H1 (cell line): ENCODE measurements around the gene ARHGAP15. TPM values are rescaled to one million over a fixed set of nuclear protein-coding genes. Genes with fewer than 3 reads are reported as not detected.

Source experiments
- CTCF ChIA-PET: fragments of 300-600 bp; sonication (Branson Sonifier 250); formaldehyde crosslinking; loops from one replicate; lab custom pipeline; 2021; ENCODE audit not compliant: partially characterized antibody; lab: Charles Lee
- POLR2A ChIA-PET: fragments of 300-600 bp; sonication (Branson Sonifier 250); formaldehyde crosslinking; loops from one replicate; lab custom pipeline; 2021; ENCODE audit warnings: inconsistent platforms; ENCODE audit not compliant: partially characterized antibody; lab: Charles Lee
- DNase-seq, 2 experiments: peaks; one replicate each; pipeline versions ENCODE4 v3.0.0 to v3.0.0-alpha.2; 2010 to 2022; ENCODE audit warnings: low spot score in 2 of 2, low read depth in 1 of 2, mixed read lengths in 1 of 2
- FAIRE-seq: peaks from 2 replicates; lab custom pipeline; 2011; peaks lifted over from hg19 to GRCh38; lab: Jason Lieb, UNC
- H2AFZ ChIP-seq: 2 replicates; pipeline ENCODE4 v1.8.1; 2012; ENCODE audit warnings: low read length, inconsistent platforms
- H2AK5ac ChIP-seq: 2 replicates; pipeline ENCODE4 v1.6.1; 2013; ENCODE audit warnings: low read depth, low read length
- H2BK120ac ChIP-seq: replicated peaks from 2 replicates; pipeline ENCODE3; 2013; ENCODE audit warnings: low read depth, low read length, inconsistent platforms
- H2BK12ac ChIP-seq: 2 replicates; pipeline ENCODE4 v1.6.1; 2013; ENCODE audit warnings: low read depth, low read length
- H2BK15ac ChIP-seq: 2 replicates; pipeline ENCODE4 v1.6.1; 2013; ENCODE audit warnings: low read length
- H2BK20ac ChIP-seq: 2 replicates; pipeline ENCODE4 v1.6.1; 2013; ENCODE audit warnings: low read length
- H2BK5ac ChIP-seq: 2 replicates; pipeline ENCODE4 v1.6.1; 2013; ENCODE audit warnings: low read depth, low read length
- H3K14ac ChIP-seq: 2 replicates; pipeline ENCODE4 v1.6.1; 2013; ENCODE audit warnings: inconsistent platforms; ENCODE audit not compliant: insufficient read length
- H3K18ac ChIP-seq: 2 replicates; pipeline ENCODE4 v1.6.1; 2013; ENCODE audit warnings: low read length; ENCODE audit errors: extremely low read depth
- H3K23ac ChIP-seq: 2 replicates; pipeline ENCODE4 v1.6.1; 2013; ENCODE audit warnings: inconsistent platforms; ENCODE audit not compliant: insufficient read length
- H3K23me2 ChIP-seq: 2 replicates; pipeline ENCODE4 v1.6.1; 2013; ENCODE audit warnings: low read depth, low read length
- H3K27ac ChIP-seq: 2 replicates; pipeline ENCODE4 v1.6.1; 2011; ENCODE audit warnings: low read depth, low read length, inconsistent platforms
- H3K27me3 ChIP-seq, 4 experiments: replicated peaks in 1 of 4; 1 replicate in 1 of 4; 2 replicates in 3 of 4; pipeline versions ENCODE4 v1.6.1 to v1.8.1; 2011 to 2013; ENCODE audit warnings: low read length in 3 of 4, mild to moderate bottlenecking in 3 of 4, inconsistent platforms in 2 of 4, mixed read lengths in 2 of 4, moderate library complexity in 1 of 4; ENCODE audit not compliant: control insufficient read depth in 3 of 4, insufficient read depth in 3 of 4; ENCODE audit errors: extremely low read depth in 1 of 4
- H3K36me3 ChIP-seq, 4 experiments: 2 replicates each; pipeline versions ENCODE4 v1.6.1 to v1.8.1; 2011 to 2013; ENCODE audit warnings: mild to moderate bottlenecking in 4 of 4, low read length in 3 of 4, moderate library complexity in 2 of 4, control low read depth in 1 of 4, inconsistent platforms in 1 of 4; ENCODE audit not compliant: insufficient read depth in 4 of 4, control insufficient read depth in 2 of 4
- H3K4ac ChIP-seq: replicated peaks from 2 replicates; pipeline ENCODE3; 2013; ENCODE audit warnings: low read length, low read depth, mixed read lengths, inconsistent platforms; ENCODE audit not compliant: insufficient read length
- H3K4me1 ChIP-seq, 4 experiments: replicated peaks in 1 of 4; 1 replicate in 1 of 4; 2 replicates in 3 of 4; pipeline versions ENCODE4 v1.6.1 to v1.8.1; 2011 to 2013; ENCODE audit warnings: low read length in 3 of 4, inconsistent platforms in 2 of 4, mixed read lengths in 1 of 4; ENCODE audit not compliant: insufficient read depth in 4 of 4, control insufficient read depth in 3 of 4
- H3K4me2 ChIP-seq, 2 experiments: 2 replicates each; pipeline versions ENCODE4 v1.6.1 to v1.8.1; 2011 to 2013; ENCODE audit warnings: low read depth in 2 of 2, low read length in 2 of 2, control low read depth in 1 of 2, inconsistent platforms in 1 of 2, mild to moderate bottlenecking in 1 of 2; ENCODE audit not compliant: insufficient read depth in 1 of 2
- H3K4me3 ChIP-seq, 4 experiments: fragments of 200-600, 300-600 bp in 1 of 4; sonication (generic), shearing (Covaris generic), sonication (Bioruptor Twin) in 1 of 4; 2 replicates each; pipeline versions ENCODE4 v1.5.1 to v1.8.1; 2011 to 2016; ENCODE audit warnings: low read length in 4 of 4, low read depth in 3 of 4, control low read depth in 2 of 4, inconsistent platforms in 2 of 4, mild to moderate bottlenecking in 2 of 4, mixed read lengths in 1 of 4, moderate library complexity in 1 of 4; ENCODE audit not compliant: insufficient read depth in 2 of 4; ENCODE audit errors: extremely low read depth in 1 of 4
- H3K56ac ChIP-seq: replicated peaks from 2 replicates; pipeline ENCODE3; 2013; ENCODE audit warnings: low read depth, mild to moderate bottlenecking, mixed read lengths, low read length, inconsistent platforms; ENCODE audit not compliant: insufficient read length
- H3K79me1 ChIP-seq: 2 replicates; pipeline ENCODE4 v1.6.1; 2013; ENCODE audit warnings: low read depth, low read length, control low read depth
- H3K79me2 ChIP-seq, 2 experiments: 2 replicates each; pipeline versions ENCODE4 v1.6.1 to v1.8.1; 2012 to 2013; ENCODE audit warnings: low read length in 2 of 2, mild to moderate bottlenecking in 2 of 2, inconsistent platforms in 1 of 2; ENCODE audit not compliant: insufficient read depth in 2 of 2, control insufficient read depth in 1 of 2
- H3K9ac ChIP-seq, 4 experiments: replicated peaks in 1 of 4; 1 replicate in 1 of 4; 2 replicates in 3 of 4; pipeline versions ENCODE4 v1.6.1 to v1.8.1; 2011 to 2013; ENCODE audit warnings: low read depth in 3 of 4, low read length in 3 of 4, control low read depth in 2 of 4, mild to moderate bottlenecking in 2 of 4, moderate library complexity in 2 of 4, inconsistent platforms in 1 of 4; ENCODE audit errors: extremely low read depth in 1 of 4
- H3K9me3 ChIP-seq, 2 experiments: 2 replicates each; pipeline versions ENCODE4 v1.6.1 to v1.8.1; 2012 to 2013; ENCODE audit warnings: mild to moderate bottlenecking in 2 of 2, moderate library complexity in 2 of 2, control low read depth in 1 of 2, inconsistent platforms in 1 of 2, low read depth in 1 of 2, low read length in 1 of 2, mixed read lengths in 1 of 2; ENCODE audit not compliant: insufficient read depth in 2 of 2
- H4K20me1 ChIP-seq, 2 experiments: replicated peaks in 1 of 2; 2 replicates each; pipeline versions ENCODE3 to v1.8.1; 2011 to 2013; ENCODE audit warnings: inconsistent platforms in 2 of 2, low read length in 2 of 2, mild to moderate bottlenecking in 1 of 2; ENCODE audit not compliant: insufficient read depth in 2 of 2, control insufficient read depth in 1 of 2
- H4K5ac ChIP-seq: 2 replicates; pipeline ENCODE4 v1.6.1; 2013; ENCODE audit warnings: low read length, low read depth, mixed read lengths, inconsistent platforms; ENCODE audit not compliant: insufficient read length
- H4K8ac ChIP-seq: 2 replicates; pipeline ENCODE4 v1.8.0; 2013; ENCODE audit warnings: mild to moderate bottlenecking, moderate library complexity, low read length, inconsistent platforms; ENCODE audit not compliant: insufficient read depth; ENCODE audit errors: extremely low read depth
- H4K91ac ChIP-seq: replicated peaks from 2 replicates; pipeline ENCODE3; 2013; ENCODE audit warnings: low read length, mixed read lengths, inconsistent platforms; ENCODE audit not compliant: insufficient read length
- ATF3 ChIP-seq: IDR thresholded peaks from 2 replicates; pipeline ENCODE4 v1.6.1; 2011; ENCODE audit warnings: low read depth, mild to moderate bottlenecking, low read length; ENCODE audit not compliant: insufficient read depth
- CEBPB ChIP-seq: IDR thresholded peaks from 2 replicates; pipeline ENCODE4 v1.6.1; 2012; ENCODE audit warnings: low read depth, low read length
- CHD1 ChIP-seq: IDR thresholded peaks from 2 replicates; pipeline ENCODE4 v1.6.1; 2012; ENCODE audit warnings: low read depth, low read length, improper control_type of control experiment
- E2F6 ChIP-seq: IDR thresholded peaks from 2 replicates; pipeline ENCODE4 v1.6.1; 2012; ENCODE audit warnings: inconsistent platforms
- EGR1 ChIP-seq: IDR thresholded peaks from 2 replicates; pipeline ENCODE4 v1.6.1; 2011; ENCODE audit warnings: low read depth, low read length, borderline replicate concordance
- GTF2F1 ChIP-seq: IDR thresholded peaks from 2 replicates; pipeline ENCODE4 v1.6.1; 2012; ENCODE audit warnings: low read depth, low read length, improper control_type of control experiment, borderline replicate concordance
- HDAC2 ChIP-seq, 2 experiments: fragments of 300-600 bp in 1 of 2; sonication (generic) in 1 of 2; IDR thresholded peaks; 2 replicates each; pipeline ENCODE4 v1.6.1; 2011 to 2012; ENCODE audit warnings: low read depth in 2 of 2, low read length in 2 of 2, mild to moderate bottlenecking in 2 of 2, moderate library complexity in 2 of 2, borderline replicate concordance in 1 of 2, inconsistent platforms in 1 of 2
- JUND ChIP-seq: IDR thresholded peaks from 2 replicates; pipeline ENCODE4 v1.6.1; 2011; ENCODE audit warnings: mild to moderate bottlenecking, improper control_type of control experiment, low read length
- KDM1A ChIP-seq: fragments of 200-600, 300-600 bp; sonication (generic); IDR thresholded peaks from 2 replicates; pipeline ENCODE4 v1.7.1; 2016; ENCODE audit warnings: mild to moderate bottlenecking, low read length, borderline replicate concordance
- KDM5A ChIP-seq: fragments of 200-600 bp; IDR thresholded peaks from 2 replicates; pipeline ENCODE4 v1.7.1; 2012; ENCODE audit warnings: mild to moderate bottlenecking, low read length, inconsistent platforms, mixed read lengths
- RAD21 ChIP-seq, 2 experiments: IDR thresholded peaks in 1 of 2; conservative IDR thresholded peaks in 1 of 2; 2 replicates each; pipeline ENCODE4 v1.6.1; 2011; ENCODE audit warnings: low read depth in 2 of 2, low read length in 2 of 2, improper control_type of control experiment in 1 of 2, inconsistent platforms in 1 of 2, mild to moderate bottlenecking in 1 of 2, moderate library complexity in 1 of 2
- SP4 ChIP-seq: IDR thresholded peaks from 2 replicates; pipeline ENCODE4 v1.6.1; 2012; ENCODE audit warnings: low read length, inconsistent platforms
- ZNF274 ChIP-seq: IDR thresholded peaks from 2 replicates; pipeline ENCODE4 v1.7.0; 2012; ENCODE audit warnings: low read length, borderline replicate concordance; ENCODE audit errors: extremely low read depth
- WGBS, 2 experiments: shearing (Covaris generic) in 1 of 2; methylation state at CpG; one replicate each; pipeline versions ENCODE4 v1.1.6 to v1.1.7; 2013 to 2015; ENCODE audit warnings: low lambda C conversion rate in 2 of 2, mixed read lengths in 2 of 2, inconsistent platforms in 1 of 2, low coverage in 1 of 2, missing lambda C conversion rate in 1 of 2; ENCODE audit not compliant: insufficient replicate concordance in 2 of 2, insufficient coverage in 1 of 2, insufficient read length in 1 of 2; ENCODE audit errors: extremely low coverage in 1 of 2, missing lambda C conversion rate in 1 of 2; 5-methylcytosine and 5-hydroxymethylcytosine counted together
- polyA plus RNA-seq, 7 experiments: library from polyadenylated mRNA; depleted of rRNA in 3 of 7; stranded (reverse) in 5 of 7; unstranded in 2 of 7; fragments of >200 nt in 5 of 7; fragments of 200-250 nt in 2 of 7; gene quantifications; 1 replicate in 5 of 7; 2 replicates in 1 of 7; 4 replicates in 1 of 7; pipeline versions ENCODE4 v1.2.1 to v1.2.3, GENCODE V29; 2011 to 2013; ENCODE audit warnings: missing spikeins in 2 of 7, mixed read lengths in 2 of 7
- total RNA-seq: library from RNA; stranded (reverse); fragmentation: NEBNext Ultra II Directional; extraction: Animal tissue kit (Norgen Biotek cat#: 25700); gene quantifications from 2 replicates; pipeline ENCODE4 v1.2.1, GENCODE V29; 2021

ARHGAP15 gene
- total and polyA plus RNA-seq, 2 of the 8 experiments (the other 6 are each of a cell fraction or from before 2014, with no cell fraction given): not detected

- H2AFZ ChIP-seq: no peak overlapping the region
- H3K4me3 ChIP-seq: peak overlapping the region in 1 of 4 experiments; percentile 8; a peak in 1 of 8 replicates
- no peak overlapping the region for H4K91ac ChIP-seq
- ChIA-PET CTCF (interaction anchor here (1.0 to 1.1 kb wide), 2 partner anchors 24 to 33 kb away, joined by 3 to 5 read pairs; no protein-coding TSS in a partner anchor), POLR2A (no interaction called here)
- no peak overlapping the region for H3K56ac ChIP-seq
- H3K23ac ChIP-seq: no peak overlapping the region
- H3K4ac ChIP-seq: no peak overlapping the region
- no peak overlapping the region for H2BK20ac ChIP-seq
- no peaks in the 10 kb centered on the region for H3K9me3 ChIP-seq
- no peak overlapping the region for H3K18ac ChIP-seq
- no peak overlapping the region for H2BK15ac ChIP-seq
- no peaks in the 10 kb centered on the region for H3K79me2 ChIP-seq
- H2BK120ac ChIP-seq: no peak overlapping the region
- H3K27ac ChIP-seq: no peak overlapping the region
- no peak for FAIRE-seq
- no peaks in the 10 kb centered on the region; a peak in 1 of 7 replicates for H3K27me3 ChIP-seq
- WGBS, 2 experiments: 63% methylated on average over 3 of the region's 3 CpGs; no CpG with 5 or more reads in 1 of the 2 experiments
- no peak overlapping the region for H3K9ac ChIP-seq
- no peak for DNase-seq
- H4K20me1 ChIP-seq: no peaks in the 10 kb centered on the region
- no peak overlapping the region for H2BK12ac ChIP-seq
- H3K14ac ChIP-seq: no peak overlapping the region
- H3K4me2 ChIP-seq: peak overlapping the region; percentile 22 to 35; a peak in 1 of 4 replicates
- H4K8ac ChIP-seq: no peak overlapping the region
- no peak overlapping the region for H4K5ac ChIP-seq
- H2AK5ac ChIP-seq: no peak overlapping the region
- H3K36me3 ChIP-seq: no peaks in the 10 kb centered on the region
- H3K79me1 ChIP-seq: no peaks in the 10 kb centered on the region
- H3K23me2 ChIP-seq: no peaks in the 10 kb centered on the region
- 0 out of 2 replicates have a peak overlapping the region, but pooled peaks have one; percentile 26 for H2BK5ac ChIP-seq
- peaks cover 0 to 18% (median 11%) of the 10 kb centered on the region in 4 experiments; a peak in 5 of 7 replicates for H3K4me1 ChIP-seq
- TF ChIP-seq JUND: no peak
- TF ChIP-seq CEBPB: no peak
- no peak for TF ChIP-seq CHD1
- no peak for TF ChIP-seq KDM1A
- TF ChIP-seq SP4: no peak
- TF ChIP-seq GTF2F1: no peak
- TF ChIP-seq E2F6: no peak
- no peak for TF ChIP-seq KDM5A
- no peak for TF ChIP-seq RAD21 (IDR thresholded peaks at IDR 0.05 in 1 of 2, conservative IDR thresholded peaks at IDR 0.05 in 1 of 2; ENCODE audit: low read depth in 2 of 2, low read length in 2 of 2)
- TF ChIP-seq ATF3: no peak
- no peak for TF ChIP-seq ZNF274
- no peak for TF ChIP-seq HDAC2 (IDR thresholded peaks at IDR 0.05; ENCODE audit: borderline replicate concordance in 1 of 2, low read depth in 2 of 2, low read length in 2 of 2)
- TF ChIP-seq EGR1: no peak
Measured at GRCh38 chr2:143608063-143608423, 478.8 kb downstream of the ARHGAP15 start.
